Measurements from ENCODE around the gene TINCR. TPM values are rescaled to one million over a fixed set of nuclear protein-coding genes. Genes with fewer than 3 reads are reported as not detected.
A peak's percentile ranks its signal among the peaks of the same experiment; 100 is the strongest.

Gene TINCR
- total and polyA plus RNA-seq, 2 of the 13 experiments (the other 11 are each of a cell fraction or from before 2014, with no cell fraction given) = 0.17 to 0.33 TPM

- WGBS (ENCODE audit: low lambda C conversion rate) = 98% methylated on average over 14 of the region's 16 CpGs
- ChIA-PET CTCF (ENCODE audit: low intra/inter-chr PET ratio, low total read pairs) (no interaction called here), POLR2A (no interaction called here)
- no peak overlapping the region for H3K9ac ChIP-seq (ENCODE audit: insufficient read depth, low read depth, low read length)
- H3K9me3 ChIP-seq (ENCODE audit: low read length) = no peaks in the 10 kb centered on the region
- H2AFZ ChIP-seq (ENCODE audit: low read length) = no peak overlapping the region
- intact Hi-C loops (cut with micrococcal nuclease; ENCODE audit: unreplicated experiment) = no loop called here
- BruUV-seq (replicated peaks) = TSS peak; percentile 43
- no peak overlapping the region for H3K4me3 ChIP-seq (replicated peaks in 1 of 3; ENCODE audit: insufficient read depth in 1 of 3, low read depth in 2 of 3, low read length in 3 of 3)
- in situ Hi-C loops (cut with HindIII; ENCODE audit: extremely low pct_ligation_motif_present, low pct_unique_long_range_greater_than_20kb) = no loop called here
- ATAC-seq (no peak), DNase-seq (ENCODE audit: low spot score) (no peak), FAIRE-seq (no peak)
- no peak overlapping the region for H3K27ac ChIP-seq (ENCODE audit: extremely low read length, insufficient read depth, low read length)
- H4K20me1 ChIP-seq (ENCODE audit: insufficient read depth, low read length) = no peaks in the 10 kb centered on the region
- H3K36me3 ChIP-seq (replicated peaks in 1 of 2; ENCODE audit: control insufficient read depth in 1 of 2, insufficient read depth in 2 of 2, low read length in 2 of 2) = peaks cover 31 to 54% of the 10 kb centered on the region in 2 experiments; a peak in 4 of 5 replicates
- no peaks in the 10 kb centered on the region for H3K27me3 ChIP-seq (ENCODE audit: control insufficient read depth in 1 of 2, insufficient read depth in 2 of 2, low read length in 2 of 2)
- no peak overlapping the region for H3K4me2 ChIP-seq (ENCODE audit: low read depth, low read length)
- no peak for TF ChIP-seq KLF6 (CRISPR knock-in tag; IDR thresholded peaks at IDR 0.05)
- TF ChIP-seq ZFP36L1 (CRISPR knock-in tag; IDR thresholded peaks at IDR 0.05) = no peak
- TF ChIP-seq HES4 (CRISPR knock-in tag; IDR thresholded peaks at IDR 0.05; ENCODE audit: borderline replicate concordance) = no peak
- TF ChIP-seq MTERF4 (CRISPR knock-in tag; IDR thresholded peaks at IDR 0.05) = no peak
- no peak for TF ChIP-seq TSC22D2 (CRISPR knock-in tag; IDR thresholded peaks at IDR 0.05; ENCODE audit: borderline replicate concordance)
- no peak for TF ChIP-seq HOXD1 (CRISPR knock-in tag; IDR thresholded peaks at IDR 0.05)
- no peaks in the 10 kb centered on the region for H3K79me2 ChIP-seq (ENCODE audit: insufficient read depth, low read length)
- peaks cover 11% of the 10 kb centered on the region for H3K4me1 ChIP-seq (ENCODE audit: insufficient read depth, low read length)
Observed at GRCh38 chr19:5587071-5587455, 19.3 kb upstream of the TINCR start.

DNA sequence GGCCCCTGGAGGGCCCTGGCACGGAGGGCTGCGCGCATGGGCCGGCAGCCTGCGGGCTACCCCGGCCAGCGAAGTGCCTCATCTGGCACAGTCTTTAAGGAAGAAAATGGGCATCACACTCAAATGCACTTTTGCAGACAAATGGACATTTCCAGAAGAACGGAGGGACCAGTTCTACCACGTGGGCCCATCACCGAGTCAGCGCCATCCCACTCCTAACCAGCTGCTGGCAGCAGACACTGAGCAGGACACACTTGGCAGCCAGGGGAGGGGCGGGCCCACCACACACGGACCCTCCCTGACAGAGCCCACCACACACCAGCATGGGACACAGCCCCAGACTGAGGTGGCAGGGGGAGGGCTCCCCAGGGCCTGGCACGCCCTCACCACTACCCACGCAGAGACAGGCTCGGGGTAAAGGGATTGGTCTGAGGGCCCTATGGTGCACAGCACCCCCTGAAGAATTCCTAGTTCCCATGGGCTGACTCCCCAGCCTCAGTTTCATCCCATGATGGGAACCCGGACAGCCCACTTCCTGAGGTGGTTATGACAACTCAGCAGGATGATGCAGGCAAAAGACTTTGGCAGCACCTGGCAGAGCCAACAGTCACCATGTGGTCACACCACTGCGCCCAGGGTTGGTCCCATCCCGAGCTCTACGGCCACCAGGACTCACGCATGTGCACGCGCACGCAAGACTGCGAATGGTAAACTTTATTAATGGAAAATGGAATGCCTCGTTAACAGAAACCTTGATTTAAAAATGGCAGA, 18.7 kb upstream of the TINCR start:
- Histone ChIP-seq H3K79me2 (ENCODE audit: insufficient read depth, low read length) (no peaks in the 10 kb centered on the region), H3K4me1 (ENCODE audit: insufficient read depth, low read length) (peaks cover 17% of the 10 kb centered on the region), H3K27ac (ENCODE audit: extremely low read length, insufficient read depth, low read length) (no peak overlapping the region), H2AFZ (ENCODE audit: low read length) (no peak overlapping the region), H3K4me2 (ENCODE audit: low read depth, low read length) (no peak overlapping the region), H3K36me3 (replicated peaks in 1 of 2; ENCODE audit: control insufficient read depth in 1 of 2, insufficient read depth in 2 of 2, low read length in 2 of 2) (peaks cover 27 to 48% of the 10 kb centered on the region in 2 experiments; a peak in 4 of 5 replicates), H3K4me3 (replicated peaks in 1 of 3; ENCODE audit: insufficient read depth in 1 of 3, low read depth in 2 of 3, low read length in 3 of 3) (no peak overlapping the region), H3K9ac (ENCODE audit: insufficient read depth, low read depth, low read length) (no peak overlapping the region), H3K27me3 (ENCODE audit: control insufficient read depth in 1 of 2, insufficient read depth in 2 of 2, low read length in 2 of 2) (no peaks in the 10 kb centered on the region), H3K9me3 (ENCODE audit: low read length) (no peaks in the 10 kb centered on the region), H4K20me1 (ENCODE audit: insufficient read depth, low read length) (no peaks in the 10 kb centered on the region)
- POLR2A ChIA-PET = no interaction called here
- DNase-seq (ENCODE audit: low spot score) = no peak
- CTCF ChIA-PET (ENCODE audit: low intra/inter-chr PET ratio, low total read pairs) = no interaction called here
- no peak for FAIRE-seq
- in situ Hi-C loops (cut with HindIII; ENCODE audit: extremely low pct_ligation_motif_present, low pct_unique_long_range_greater_than_20kb) (no loop called here), intact Hi-C loops (cut with micrococcal nuclease; ENCODE audit: unreplicated experiment) (no loop called here)
- no peak for ATAC-seq
- BruUV-seq (replicated peaks) = no TSS peak
- WGBS (ENCODE audit: low lambda C conversion rate) = 89% methylated on average over 15 of the region's 26 CpGs
- TF ChIP-seq AGO2 (optimal IDR thresholded peaks at IDR 0.05; ENCODE audit: low read depth, low read length) (peak; percentile 87), AGO1 (IDR thresholded peaks at IDR 0.05; ENCODE audit: low read depth, low read length, poor library complexity, severe bottlenecking) (peak; percentile 16), ZNF709 (CRISPR knock-in tag; IDR thresholded peaks at IDR 0.05) (no peak)

Data from HepG2 (cell line).